Mesenchymal stem cell (in vitro differentiated cells and primary cell): ENCODE data around the gene C1orf87. TPM values are rescaled to one million over a fixed set of nuclear protein-coding genes. Genes with fewer than 3 reads are reported as not detected.

Experiments used
- DNase-seq: peaks from one replicate; pipeline ENCODE4 v3.0.0-alpha.2; 2013
- H2AFZ ChIP-seq: one replicate; pipeline ENCODE4 v1.6.1; 2013; ENCODE audit warnings: low read depth, mild to moderate bottlenecking, control low read depth, inconsistent platforms, low read length, moderate library complexity
- H2AK5ac ChIP-seq: 2 replicates; pipeline ENCODE4 v1.6.1; 2013; ENCODE audit warnings: low read length, moderate library complexity, mild to moderate bottlenecking, inconsistent platforms; ENCODE audit not compliant: severe bottlenecking
- H2BK120ac ChIP-seq: one replicate; pipeline ENCODE4 v1.6.1; 2013; ENCODE audit warnings: low read depth, mild to moderate bottlenecking, inconsistent platforms, low read length, moderate library complexity
- H2BK12ac ChIP-seq, 2 experiments: one replicate each; pipeline ENCODE4 v1.6.1; 2013; ENCODE audit warnings: inconsistent platforms in 2 of 2, low read length in 2 of 2, mild to moderate bottlenecking in 2 of 2, moderate library complexity in 2 of 2, control low read depth in 1 of 2
- H2BK15ac ChIP-seq: one replicate; pipeline ENCODE4 v1.6.1; 2013; ENCODE audit warnings: mild to moderate bottlenecking, low read depth, inconsistent platforms; ENCODE audit not compliant: poor library complexity, severe bottlenecking
- H2BK5ac ChIP-seq: 2 replicates; pipeline ENCODE4 v1.6.1; 2013; ENCODE audit warnings: low read depth, mild to moderate bottlenecking, low read length, control low read depth, inconsistent platforms; ENCODE audit not compliant: poor library complexity, severe bottlenecking
- H3K14ac ChIP-seq, 2 experiments: one replicate each; pipeline ENCODE4 v1.6.1; 2013; ENCODE audit warnings: inconsistent platforms in 2 of 2, low read length in 2 of 2, control low read depth in 1 of 2, mild to moderate bottlenecking in 1 of 2, moderate library complexity in 1 of 2
- H3K18ac ChIP-seq, 2 experiments: one replicate each; pipeline ENCODE4 v1.6.1; 2013; ENCODE audit warnings: inconsistent platforms in 2 of 2, low read length in 2 of 2, control low read depth in 1 of 2, low read depth in 1 of 2, mild to moderate bottlenecking in 1 of 2
- H3K23ac ChIP-seq, 2 experiments: one replicate each; pipeline ENCODE4 v1.6.1; 2013; ENCODE audit warnings: inconsistent platforms in 2 of 2, low read length in 2 of 2, mild to moderate bottlenecking in 2 of 2, moderate library complexity in 2 of 2, control low read depth in 1 of 2
- H3K27ac ChIP-seq: 2 replicates; pipeline ENCODE4 v1.5.1; 2013; ENCODE audit warnings: mild to moderate bottlenecking, moderate library complexity, low read length, control low read depth, inconsistent platforms; ENCODE audit not compliant: poor library complexity, severe bottlenecking
- H3K27me3 ChIP-seq, 2 experiments: 2 replicates each; pipeline versions ENCODE4 v1.6.1 to v1.7.0; 2013; ENCODE audit warnings: low read length in 2 of 2, mild to moderate bottlenecking in 2 of 2, moderate library complexity in 2 of 2, control low read depth in 1 of 2, inconsistent platforms in 1 of 2; ENCODE audit not compliant: control insufficient read depth in 1 of 2, insufficient read depth in 1 of 2
- H3K36me3 ChIP-seq, 2 experiments: 2 replicates each; pipeline versions ENCODE4 v1.6.1 to v1.7.0; 2013; ENCODE audit warnings: low read length in 2 of 2, control low read depth in 1 of 2, inconsistent platforms in 1 of 2, low read depth in 1 of 2, mild to moderate bottlenecking in 1 of 2; ENCODE audit not compliant: insufficient read depth in 2 of 2, control insufficient read depth in 1 of 2
- H3K4ac ChIP-seq, 2 experiments: one replicate each; pipeline ENCODE4 v1.6.1; 2013; ENCODE audit warnings: inconsistent platforms in 2 of 2, low read length in 2 of 2, mild to moderate bottlenecking in 2 of 2, moderate library complexity in 2 of 2, control low read depth in 1 of 2, low read depth in 1 of 2
- H3K4me1 ChIP-seq: 2 replicates; pipeline ENCODE4 v1.6.1; 2013; ENCODE audit warnings: low read depth, low read length, control low read depth; ENCODE audit not compliant: control insufficient read depth, insufficient read depth
- H3K4me2 ChIP-seq: 2 replicates; pipeline ENCODE4 v1.6.1; 2013; ENCODE audit warnings: low read length, mild to moderate bottlenecking, inconsistent platforms; ENCODE audit not compliant: poor library complexity, severe bottlenecking
- H3K4me3 ChIP-seq, 2 experiments: 2 replicates each; pipeline versions ENCODE4 v1.5.1 to v1.7.0; 2013; ENCODE audit warnings: low read length in 2 of 2, mild to moderate bottlenecking in 2 of 2, control low read depth in 1 of 2, low read depth in 1 of 2; ENCODE audit not compliant: insufficient read depth in 1 of 2
- H3K79me1 ChIP-seq: replicated peaks from 2 replicates; pipeline ENCODE4 v1.6.1; 2013; ENCODE audit warnings: mild to moderate bottlenecking, control low read depth, low read length, inconsistent platforms; ENCODE audit not compliant: poor library complexity, severe bottlenecking
- H3K9ac ChIP-seq: 2 replicates; pipeline ENCODE4 v1.7.0; 2013; ENCODE audit warnings: mild to moderate bottlenecking, low read length, moderate library complexity
- H3K9me3 ChIP-seq: 2 replicates; pipeline ENCODE4 v1.7.0; 2013; ENCODE audit warnings: mild to moderate bottlenecking, low read length; ENCODE audit not compliant: control insufficient read depth
- H4K8ac ChIP-seq: one replicate; pipeline ENCODE4 v1.6.1; 2013; ENCODE audit warnings: inconsistent platforms, mild to moderate bottlenecking, low read length, moderate library complexity
- H4K91ac ChIP-seq: one replicate; pipeline ENCODE4 v1.6.1; 2013; ENCODE audit warnings: mild to moderate bottlenecking, low read length, inconsistent platforms
- WGBS: methylation state at CpG from one replicate; pipeline ENCODE4 v1.1.7; 2013; ENCODE audit warnings: mixed read lengths; 5-methylcytosine and 5-hydroxymethylcytosine counted together
- polyA plus RNA-seq, 2 experiments: library from polyadenylated mRNA; stranded (reverse); fragments of 200-250 nt; gene quantifications; one replicate each; pipeline ENCODE4 v1.2.3, GENCODE V29; 2013

Gene C1orf87, protein sequence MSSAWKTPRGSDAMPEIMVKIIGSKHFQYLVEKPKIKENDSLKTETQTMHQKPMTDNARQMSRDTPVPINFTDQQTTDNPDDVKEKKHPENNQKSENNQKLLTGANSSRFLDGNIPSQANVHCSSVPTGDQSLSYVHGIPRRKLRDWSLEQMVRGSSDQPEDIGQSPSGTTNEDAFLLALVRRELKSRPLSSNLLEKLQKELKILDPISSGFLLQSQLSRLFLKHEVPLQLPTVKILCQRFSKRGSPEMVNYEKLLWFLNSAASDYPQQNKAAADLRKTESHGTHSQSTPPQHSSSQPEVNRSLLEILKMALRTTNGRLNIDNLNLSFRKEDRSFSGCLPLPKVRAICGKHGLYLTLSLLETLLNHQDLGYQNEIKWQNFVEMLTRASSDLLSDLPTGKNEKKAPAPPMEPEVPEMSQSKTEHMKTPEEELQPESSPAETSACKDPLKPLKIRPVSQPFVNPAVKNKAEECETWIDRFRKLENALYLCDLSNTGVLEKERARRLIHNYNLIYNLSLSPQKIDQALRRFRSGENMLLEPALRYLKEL
- polyA plus RNA-seq (2013, experiment 1 of 2): not detected
- not detected for polyA plus RNA-seq (2013, experiment 2 of 2)

DNA sequence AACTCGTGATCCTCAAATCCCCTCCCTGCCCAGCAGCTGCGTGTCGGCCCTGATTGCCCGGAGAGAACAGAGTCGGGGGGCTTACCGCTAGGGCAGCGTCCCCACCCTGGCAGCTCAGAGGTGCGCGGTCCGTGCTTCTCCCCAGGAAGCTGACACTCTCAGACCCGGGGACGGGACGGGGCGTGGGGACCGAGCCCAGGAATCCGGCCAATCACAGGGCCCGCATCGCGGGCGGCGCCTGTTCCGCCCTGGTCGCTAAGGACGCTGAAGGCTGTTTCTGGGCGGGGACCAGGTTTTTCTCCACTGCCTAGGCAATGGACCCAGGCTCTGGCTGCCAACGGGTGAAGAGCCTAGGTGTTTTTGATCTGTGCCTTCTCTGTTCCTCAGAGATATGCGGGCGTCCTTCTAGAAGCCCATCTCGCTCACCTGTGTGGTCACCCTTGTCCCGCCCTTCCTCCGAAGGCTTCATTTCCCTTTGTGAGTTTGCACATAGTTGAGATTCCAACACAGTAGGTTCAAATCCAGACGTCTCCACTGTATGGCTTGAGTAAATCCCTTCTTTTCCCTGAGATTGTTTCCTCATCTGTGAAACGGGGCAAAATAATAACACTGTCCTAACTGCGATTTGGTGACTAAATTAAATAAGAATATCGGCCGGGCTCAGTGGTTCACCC, at the start of gene C1orf87:
TSS of gene C1orf87 (minus strand) at position 166 of the 674 bp plus-strand sequence. CDS start 1,127 bp downstream, outside the sequence.
- H4K8ac ChIP-seq: no peak within 1 kb of the TSS
- no peak within 1 kb of the TSS for H3K4me3 ChIP-seq
- no peak within 1 kb of the TSS for H2BK5ac ChIP-seq
- no peak within 1 kb of the TSS for H4K91ac ChIP-seq
- DNase-seq: no peak
- H3K4ac ChIP-seq: no peak within 1 kb of the TSS
- peaks cover 17 to 30% of the 10 kb centered on the region in 2 experiments for H3K27me3 ChIP-seq
- WGBS: 16% methylated on average over 36 of the region's 36 CpGs
- no peak within 1 kb of the TSS for H3K27ac ChIP-seq
- H3K23ac ChIP-seq: no peak within 1 kb of the TSS
- no peak within 1 kb of the TSS for H3K18ac ChIP-seq
- H3K9ac ChIP-seq: no peak within 1 kb of the TSS
- no peak within 1 kb of the TSS for H2BK12ac ChIP-seq
- H2AFZ ChIP-seq: no peak within 1 kb of the TSS
- H3K36me3 ChIP-seq: no peaks in the 10 kb centered on the region
- peak within 1 kb of the TSS; percentile 7 for H3K4me2 ChIP-seq
- H3K79me1 ChIP-seq: no peaks in the 10 kb centered on the region
- H2BK15ac ChIP-seq: no peak within 1 kb of the TSS
- no peaks in the 10 kb centered on the region for H3K9me3 ChIP-seq
- no peak within 1 kb of the TSS for H2AK5ac ChIP-seq
- no peak within 1 kb of the TSS for H2BK120ac ChIP-seq
- peaks cover 5% of the 10 kb centered on the region for H3K4me1 ChIP-seq
- no peak within 1 kb of the TSS for H3K14ac ChIP-seq

DNA sequence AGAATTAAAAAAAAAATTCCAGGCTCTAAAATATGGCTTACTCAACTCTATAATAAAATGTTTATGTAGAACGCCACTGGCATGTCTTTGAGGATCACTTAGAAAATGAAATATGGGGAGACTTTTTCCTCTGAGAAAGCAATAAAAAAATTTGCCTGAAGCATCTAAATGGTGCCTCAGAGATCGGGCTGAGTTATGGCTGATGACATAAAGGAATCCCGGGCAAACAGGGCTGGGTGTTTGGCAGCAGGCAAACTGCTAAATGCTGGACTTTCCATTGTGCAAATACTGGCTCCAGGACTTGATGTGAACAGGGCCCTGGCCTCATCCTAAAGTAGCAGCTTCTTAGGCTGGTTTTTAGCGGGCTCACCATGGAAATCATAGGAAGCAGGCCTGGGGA, 44.5 kb upstream of the C1orf87 start:
- H3K4me1 ChIP-seq: peaks cover 1% of the 10 kb centered on the region
- H3K9me3 ChIP-seq: no peaks in the 10 kb centered on the region
- no peaks in the 10 kb centered on the region for H3K36me3 ChIP-seq
- no peak overlapping the region for H3K23ac ChIP-seq
- no peak overlapping the region for H2BK5ac ChIP-seq
- H4K91ac ChIP-seq: no peak overlapping the region
- H4K8ac ChIP-seq: no peak overlapping the region
- no peak overlapping the region for H3K9ac ChIP-seq
- H2BK12ac ChIP-seq: no peak overlapping the region
- H3K4me3 ChIP-seq: no peak overlapping the region
- no peak for DNase-seq
- no peak overlapping the region for H3K14ac ChIP-seq
- no peak overlapping the region for H3K27ac ChIP-seq
- no peak overlapping the region for H2AK5ac ChIP-seq
- no peak overlapping the region for H3K4me2 ChIP-seq
- no peaks in the 10 kb centered on the region for H3K27me3 ChIP-seq
- no peak overlapping the region for H2AFZ ChIP-seq
- no peak overlapping the region for H2BK15ac ChIP-seq
- no peak overlapping the region for H3K18ac ChIP-seq
- H3K79me1 ChIP-seq: no peaks in the 10 kb centered on the region
- H3K4ac ChIP-seq: no peak overlapping the region
- H2BK120ac ChIP-seq: no peak overlapping the region
- WGBS: 70% methylated on average over 4 of the region's 4 CpGs

DNA sequence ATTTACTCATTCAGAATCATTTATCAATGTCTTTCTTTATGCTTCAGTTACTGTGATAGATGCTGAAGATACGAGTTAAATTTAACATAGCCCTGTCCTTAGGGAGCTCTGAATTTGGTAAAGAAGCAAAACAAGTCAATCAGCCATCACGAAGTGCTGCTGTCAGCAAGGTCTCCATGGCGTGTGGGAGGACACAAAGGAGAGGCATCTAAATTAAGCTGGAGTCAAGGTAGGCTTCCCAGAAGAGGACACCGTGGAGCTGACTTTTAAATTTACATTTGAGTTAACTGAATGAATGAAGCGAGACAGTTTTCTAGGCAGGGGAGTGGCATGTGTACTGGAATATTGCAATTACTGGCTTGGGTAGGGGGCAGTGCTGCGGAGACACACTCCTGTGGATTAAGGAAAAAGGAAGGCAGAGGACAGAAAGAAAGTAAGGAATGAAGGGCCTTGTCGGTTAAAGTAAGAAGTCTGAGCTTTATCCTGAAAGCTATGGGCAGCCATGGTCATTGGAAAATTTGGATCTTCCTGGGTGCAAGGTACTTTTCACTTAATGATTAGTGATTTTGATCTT, 41.3 kb upstream of the C1orf87 start:
- H2BK12ac ChIP-seq: no peak overlapping the region
- H4K91ac ChIP-seq: no peak overlapping the region
- no peaks in the 10 kb centered on the region for H3K79me1 ChIP-seq
- H2AFZ ChIP-seq: no peak overlapping the region
- H3K14ac ChIP-seq: no peak overlapping the region
- no peak overlapping the region for H3K4me3 ChIP-seq
- no peak overlapping the region for H3K4me2 ChIP-seq
- no peak overlapping the region for H3K23ac ChIP-seq
- H3K4me1 ChIP-seq: peaks cover 1% of the 10 kb centered on the region
- no peak overlapping the region for H2BK15ac ChIP-seq
- H3K27me3 ChIP-seq: no peaks in the 10 kb centered on the region
- H3K18ac ChIP-seq: no peak overlapping the region
- no peak overlapping the region for H3K27ac ChIP-seq
- no peak overlapping the region for H2AK5ac ChIP-seq
- no peak for DNase-seq
- WGBS: 46% methylated on average over 7 of the region's 7 CpGs
- no peaks in the 10 kb centered on the region for H3K36me3 ChIP-seq
- H3K4ac ChIP-seq: no peak overlapping the region
- no peak overlapping the region for H4K8ac ChIP-seq
- no peak overlapping the region for H2BK5ac ChIP-seq
- H3K9me3 ChIP-seq: no peaks in the 10 kb centered on the region
- no peak overlapping the region for H3K9ac ChIP-seq
- no peak overlapping the region for H2BK120ac ChIP-seq

DNA sequence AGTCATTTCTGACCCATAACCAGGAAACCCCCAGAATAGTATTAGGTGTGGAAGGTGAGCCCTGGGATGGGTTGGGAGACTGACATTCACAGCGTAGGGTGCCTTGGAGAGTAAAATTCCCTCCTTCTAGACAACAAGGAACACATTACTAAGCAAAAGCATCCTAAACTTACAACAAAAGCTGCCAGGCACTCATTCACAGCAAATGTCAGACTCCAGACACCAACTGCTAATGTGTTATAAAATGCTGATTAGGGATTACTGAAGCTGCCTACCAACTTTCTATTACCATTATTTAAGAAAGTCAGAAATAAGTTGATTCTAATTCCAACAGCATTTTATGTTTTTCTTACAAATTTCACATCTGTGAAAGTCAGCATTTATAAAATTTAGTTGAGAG, 40.0 kb upstream of the C1orf87 start:
- Histone ChIP-seq H3K14ac (no peak overlapping the region), H3K4me2 (no peak overlapping the region), H2AFZ (no peak overlapping the region), H2BK12ac (no peak overlapping the region), H3K27me3 (no peaks in the 10 kb centered on the region), H4K8ac (no peak overlapping the region), H3K79me1 (no peaks in the 10 kb centered on the region), H3K9me3 (no peaks in the 10 kb centered on the region), H3K4me1 (peaks cover 1% of the 10 kb centered on the region), H3K18ac (no peak overlapping the region), H2BK15ac (no peak overlapping the region), H3K27ac (no peak overlapping the region), H2BK5ac (no peak overlapping the region), H3K9ac (no peak overlapping the region), H2BK120ac (no peak overlapping the region), H2AK5ac (no peak overlapping the region), H3K4me3 (no peak overlapping the region), H4K91ac (no peak overlapping the region), H3K36me3 (no peaks in the 10 kb centered on the region), H3K4ac (no peak overlapping the region), H3K23ac (no peak overlapping the region)
- WGBS: no CpG with 5 or more reads among the region's 1 CpG
- no peak for DNase-seq
